ENCODE results near the gene ACAA1.

DNA sequence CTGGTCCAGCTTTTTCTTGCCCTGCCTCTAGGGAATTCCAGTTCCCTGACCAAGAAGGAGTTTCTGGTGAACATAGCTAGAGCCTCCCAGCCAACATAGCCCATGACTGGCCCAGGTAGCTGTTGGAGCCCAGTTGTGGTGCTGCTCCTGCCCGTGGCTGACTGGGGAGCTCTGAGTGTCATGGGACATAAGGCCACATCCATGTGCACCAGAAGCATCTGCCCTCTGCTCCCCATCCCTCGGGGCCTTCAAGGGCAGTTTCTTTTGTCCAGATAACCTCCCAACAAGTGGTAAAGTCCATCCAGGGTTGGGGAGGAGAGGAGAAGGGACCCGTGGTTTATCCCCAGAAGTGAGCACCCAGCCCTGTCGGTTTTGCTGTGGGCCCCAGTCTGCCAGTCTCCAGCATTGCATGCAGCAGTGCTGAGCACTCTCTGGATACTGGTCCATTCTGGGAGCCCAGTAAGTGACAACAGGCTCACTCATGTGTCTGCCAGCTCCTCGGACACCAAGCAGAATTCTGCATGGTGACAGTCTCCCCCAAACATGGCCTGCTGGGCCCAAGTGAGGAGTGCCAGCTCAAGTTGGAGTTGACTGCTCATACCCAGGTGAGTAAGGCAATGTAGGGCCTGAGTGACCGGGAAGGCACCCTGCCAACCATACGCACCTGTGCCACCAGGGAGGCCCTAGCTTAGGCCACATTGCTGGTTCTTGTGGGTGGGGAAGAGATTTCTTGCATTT is 28.8 kb downstream of the ACAA1 start:
- TF ChIP-seq, protein P1, sequence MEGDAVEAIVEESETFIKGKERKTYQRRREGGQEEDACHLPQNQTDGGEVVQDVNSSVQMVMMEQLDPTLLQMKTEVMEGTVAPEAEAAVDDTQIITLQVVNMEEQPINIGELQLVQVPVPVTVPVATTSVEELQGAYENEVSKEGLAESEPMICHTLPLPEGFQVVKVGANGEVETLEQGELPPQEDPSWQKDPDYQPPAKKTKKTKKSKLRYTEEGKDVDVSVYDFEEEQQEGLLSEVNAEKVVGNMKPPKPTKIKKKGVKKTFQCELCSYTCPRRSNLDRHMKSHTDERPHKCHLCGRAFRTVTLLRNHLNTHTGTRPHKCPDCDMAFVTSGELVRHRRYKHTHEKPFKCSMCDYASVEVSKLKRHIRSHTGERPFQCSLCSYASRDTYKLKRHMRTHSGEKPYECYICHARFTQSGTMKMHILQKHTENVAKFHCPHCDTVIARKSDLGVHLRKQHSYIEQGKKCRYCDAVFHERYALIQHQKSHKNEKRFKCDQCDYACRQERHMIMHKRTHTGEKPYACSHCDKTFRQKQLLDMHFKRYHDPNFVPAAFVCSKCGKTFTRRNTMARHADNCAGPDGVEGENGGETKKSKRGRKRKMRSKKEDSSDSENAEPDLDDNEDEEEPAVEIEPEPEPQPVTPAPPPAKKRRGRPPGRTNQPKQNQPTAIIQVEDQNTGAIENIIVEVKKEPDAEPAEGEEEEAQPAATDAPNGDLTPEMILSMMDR (conservative IDR thresholded peaks at IDR 0.05; ENCODE audit: low read depth, low read length): no peak
- TF ChIP-seq EZH2 (IDR thresholded peaks at IDR 0.05; ENCODE audit: low read length, unreplicated experiment): no peak
- TF ChIP-seq EZH2phosphoT487 (IDR thresholded peaks at IDR 0.05; ENCODE audit: borderline replicate concordance, low read length): no peak

All from PC-3 (cell line).